MV-4-11 (cell line): ENCODE data around the gene SHD.
A peak's percentile ranks its signal among the peaks of the same experiment; 100 is the strongest.

ENCODE experiments used
- DNase-seq: peaks from one replicate; lab custom pipeline; 2025; lab: John Stamatoyannopoulos, UW

Gene SHD

DNA sequence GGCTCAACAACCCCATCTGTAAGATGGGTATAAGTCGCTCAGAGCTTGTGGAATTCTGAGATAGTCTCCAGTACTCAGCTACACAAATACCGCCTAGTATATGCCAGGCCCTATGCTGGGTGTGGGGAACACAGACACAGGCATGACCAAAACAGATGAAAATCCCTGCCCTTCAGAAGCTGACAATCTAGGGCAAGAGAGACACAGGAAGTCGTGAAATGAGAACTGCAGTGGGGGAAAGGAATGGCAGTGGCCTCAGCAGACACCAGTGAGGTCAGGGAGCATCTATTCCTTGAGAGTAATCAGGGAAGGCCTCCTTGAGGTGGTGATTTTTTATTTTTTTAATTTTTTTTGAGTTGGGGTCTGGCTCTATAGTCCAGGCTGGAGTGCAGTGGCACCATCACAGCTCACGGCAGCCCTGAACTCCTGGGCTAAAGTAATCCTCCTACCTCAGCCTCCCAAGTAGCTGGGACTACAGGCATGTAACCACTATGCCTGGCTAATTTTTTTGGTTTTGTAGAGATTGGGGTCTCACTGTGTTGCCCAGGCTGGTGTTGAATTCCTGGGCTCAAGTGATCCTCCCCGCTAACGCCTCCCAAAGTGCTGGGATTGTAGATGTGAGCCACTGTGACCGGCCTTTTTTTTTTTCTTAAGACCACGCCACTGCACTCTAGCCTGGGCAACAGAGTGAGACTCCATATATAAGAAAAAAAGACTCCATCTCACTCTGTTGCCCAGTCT lies 19.9 kb downstream of the SHD start:
- no peak for DNase-seq

DNA sequence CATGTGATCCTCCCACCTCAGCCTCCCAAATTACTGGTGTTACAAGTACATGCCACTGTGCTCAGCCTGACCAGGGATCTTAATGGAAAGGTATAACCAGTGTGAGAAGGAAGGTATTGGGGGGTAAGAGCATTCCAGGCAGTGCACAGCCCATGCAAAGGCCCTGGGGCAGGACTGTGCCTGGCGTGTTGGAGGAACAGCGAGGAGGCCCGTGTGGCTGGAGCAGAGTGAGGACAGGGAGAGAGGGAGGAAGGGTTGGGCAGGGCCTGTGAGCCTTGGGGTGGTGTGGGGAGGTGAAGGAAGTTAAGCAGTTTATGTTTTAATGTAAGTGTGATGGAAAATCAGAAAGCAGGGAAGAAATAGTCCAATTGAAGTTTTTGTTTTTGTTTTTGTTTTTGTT lies 21.5 kb downstream of the SHD start:
- no peak for DNase-seq

- DNase-seq = no peak
These were observed 22.6 kb downstream of the SHD start for GRCh38 chr19:4301590-4302242.

DNA sequence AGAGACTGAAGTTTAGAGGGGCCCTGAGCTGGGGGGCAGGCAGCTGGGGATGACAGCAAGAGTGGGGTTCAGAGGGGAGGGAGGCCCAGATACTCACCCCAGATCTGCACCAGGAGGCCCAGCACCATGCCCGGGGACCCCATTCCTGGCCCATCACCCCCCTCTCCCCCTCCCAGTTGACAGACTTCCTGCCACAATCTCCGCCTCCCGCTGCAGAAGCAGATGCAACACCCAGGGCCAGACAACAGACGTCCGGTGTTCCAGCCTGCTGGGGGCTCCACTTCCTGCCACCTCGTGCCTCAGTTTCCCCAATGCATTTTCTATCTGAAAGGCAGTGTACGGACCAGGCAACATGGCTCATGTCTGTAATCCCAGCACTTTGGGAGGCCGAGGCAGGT lies 23.2 kb downstream of the SHD start, which contains the start of gene TMIGD2:
TSS of gene TMIGD2 (minus strand) at position 147 of the 398 bp plus-strand sequence. CDS start at position 143, 4 bp downstream.
- no peak for DNase-seq

DNA sequence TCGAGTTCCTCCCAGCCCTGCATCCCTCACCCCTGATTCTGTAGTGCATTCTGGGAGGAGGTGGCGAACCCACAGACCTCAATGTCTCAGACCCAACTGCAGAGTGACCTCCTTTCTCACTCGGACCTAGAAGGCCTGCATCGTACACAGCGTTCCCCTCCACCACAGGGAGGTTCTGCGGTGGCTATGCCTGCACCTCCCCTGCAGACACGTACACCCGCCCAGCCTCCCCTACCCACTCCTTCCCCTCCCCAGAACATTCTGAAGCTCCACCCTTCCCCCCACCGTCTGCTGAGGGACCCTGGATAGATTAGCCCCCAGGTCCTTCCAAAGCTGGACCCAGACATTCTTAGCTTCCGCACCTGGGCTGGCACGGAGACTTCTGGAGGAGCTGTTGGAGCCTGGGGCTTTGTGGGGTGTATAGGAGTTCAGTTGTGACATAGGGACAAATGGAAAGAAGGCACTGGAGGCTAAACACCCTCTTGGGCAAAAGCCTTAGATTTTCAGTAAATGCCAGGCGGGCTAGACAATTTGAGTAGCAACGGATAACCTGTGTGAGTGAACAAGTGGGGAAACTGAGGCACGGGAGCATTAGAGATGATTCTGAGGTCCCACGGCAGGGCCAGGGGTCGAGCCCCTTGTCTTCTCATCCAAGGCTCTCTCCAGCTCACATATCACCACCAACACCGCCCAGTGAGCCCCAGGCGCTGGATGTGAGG lies 24.9 kb downstream of the SHD start:
- DNase-seq = no peak

- no peak for DNase-seq
These were observed 25.6 kb downstream of the SHD start, which contains the start of gene FSD1 for GRCh38 chr19:4304538-4305256. FSD1 (plus strand) TSS chr19:4304598; CDS start chr19:4304747, 149 bp downstream.

DNA sequence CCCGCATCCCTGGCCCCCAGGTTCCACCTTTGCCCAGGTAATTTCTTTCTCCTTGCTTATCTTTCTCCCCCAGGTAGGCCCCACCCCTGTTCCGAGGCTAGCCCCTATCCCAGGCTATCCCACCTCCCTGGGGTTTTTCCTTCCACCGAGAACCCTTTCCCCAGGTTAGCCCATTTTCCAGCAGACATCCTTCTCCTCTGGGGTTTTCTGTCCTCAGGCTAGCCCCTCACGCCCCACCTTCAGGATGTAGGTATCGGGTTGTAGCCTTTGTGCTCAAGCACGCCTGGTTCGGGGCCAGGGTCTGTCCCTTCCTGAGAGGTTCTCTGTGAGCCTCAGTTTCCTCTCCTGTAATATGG lies 26.2 kb downstream of the SHD start:
- no peak for DNase-seq

DNA sequence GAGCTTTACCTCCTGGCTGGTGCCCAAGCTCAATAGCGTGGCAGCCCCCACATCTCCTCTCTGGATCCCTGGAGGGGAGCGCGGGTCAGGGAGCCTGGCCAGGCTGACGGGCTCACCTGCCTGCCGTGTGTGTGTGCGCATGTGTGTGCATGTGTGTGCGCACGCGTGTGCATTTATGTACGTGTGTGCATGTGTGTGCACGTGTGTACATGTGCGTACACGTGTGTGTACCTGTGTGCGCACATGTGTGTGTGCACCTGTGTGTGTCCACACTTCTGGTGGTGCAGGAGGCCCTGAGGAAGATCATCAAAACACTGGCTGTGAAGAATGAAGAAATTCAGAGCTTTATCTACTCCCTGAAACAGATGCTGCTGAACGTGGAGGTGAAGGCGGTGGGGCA lies 26.6 kb downstream of the SHD start:
- no peak for DNase-seq

GRCh38 chr19:4310247-4311121 lies 31.4 kb downstream of the SHD start:
- DNase-seq = no peak

GRCh38 chr19:4313847-4314490 lies 34.9 kb downstream of the SHD start:
- no peak for DNase-seq

GRCh38 chr19:4316956-4317355 lies 37.9 kb downstream of the SHD start:
- DNase-seq = no peak

DNA sequence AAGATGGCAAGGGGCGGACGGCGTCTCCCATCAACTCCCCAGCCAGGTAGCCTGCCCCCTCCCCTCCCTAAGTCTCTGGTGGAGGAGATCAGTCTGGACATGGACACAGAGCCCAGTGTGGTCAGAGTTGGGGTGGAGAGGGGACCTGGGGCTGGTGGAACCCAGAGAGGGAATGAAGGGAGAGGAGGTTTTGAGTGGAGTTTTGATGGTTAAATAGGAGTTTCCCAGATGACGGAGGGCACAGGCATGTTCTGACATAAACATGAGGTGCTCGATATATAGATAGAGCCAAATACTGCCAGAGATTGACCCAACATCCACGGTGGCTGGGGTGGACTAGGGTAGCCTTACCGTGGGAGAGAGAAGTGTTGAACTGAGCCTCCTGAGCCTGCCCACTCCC lies 39.4 kb downstream of the SHD start:
- no peak for DNase-seq

DNA sequence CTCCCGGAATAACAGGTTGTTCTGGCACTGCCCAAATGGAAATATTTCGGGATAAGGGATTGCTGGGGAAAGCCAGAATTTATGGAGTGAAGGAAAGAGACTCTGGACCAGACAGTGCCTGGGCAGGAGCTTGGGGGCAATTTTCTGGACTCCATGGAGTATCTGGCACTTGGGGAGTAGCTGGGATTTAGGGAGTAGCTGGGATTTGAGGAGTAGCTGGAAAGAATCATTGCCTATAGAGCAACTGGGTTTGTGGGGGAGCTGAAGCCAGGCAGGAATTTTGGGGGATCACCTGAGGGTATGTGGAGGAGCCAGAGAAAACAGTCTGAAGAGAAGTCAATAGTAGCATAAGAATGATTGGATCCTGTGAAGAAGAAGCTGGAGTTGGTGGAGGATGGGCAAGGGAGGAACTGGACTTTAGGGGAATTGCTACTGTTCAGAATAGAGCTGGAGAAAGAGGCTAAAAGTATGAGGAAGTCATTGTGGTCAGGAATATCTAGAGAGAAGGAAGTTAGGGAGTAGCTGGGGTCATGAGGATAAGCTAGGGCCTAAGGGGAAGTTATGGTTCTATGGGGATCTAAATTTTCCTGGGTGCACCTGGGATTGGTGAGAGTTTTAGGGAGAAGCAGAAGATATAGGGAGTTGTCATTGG lies 40.1 kb downstream of the SHD start:
- peak; percentile 78 for DNase-seq

DNA sequence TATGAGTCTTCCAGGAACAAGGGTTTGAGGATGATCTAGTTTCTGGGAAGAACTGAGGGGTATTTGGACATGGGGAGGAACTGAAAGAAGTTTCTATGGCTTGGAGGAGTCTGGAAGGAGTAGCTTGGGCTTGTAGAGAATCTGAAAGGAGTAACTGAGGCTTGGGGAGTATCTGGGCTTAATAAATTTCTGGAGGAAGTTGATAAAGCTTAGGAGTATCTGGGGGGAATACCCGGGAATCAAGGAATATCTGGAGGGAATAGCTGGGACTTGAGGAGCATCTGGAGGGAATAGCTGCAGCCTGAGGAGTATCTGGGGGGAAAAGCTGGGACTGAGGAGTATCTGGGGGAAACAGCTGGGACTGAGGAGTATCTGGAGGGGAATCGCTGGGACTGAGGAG lies 41.4 kb downstream of the SHD start:
- no peak for DNase-seq

DNA sequence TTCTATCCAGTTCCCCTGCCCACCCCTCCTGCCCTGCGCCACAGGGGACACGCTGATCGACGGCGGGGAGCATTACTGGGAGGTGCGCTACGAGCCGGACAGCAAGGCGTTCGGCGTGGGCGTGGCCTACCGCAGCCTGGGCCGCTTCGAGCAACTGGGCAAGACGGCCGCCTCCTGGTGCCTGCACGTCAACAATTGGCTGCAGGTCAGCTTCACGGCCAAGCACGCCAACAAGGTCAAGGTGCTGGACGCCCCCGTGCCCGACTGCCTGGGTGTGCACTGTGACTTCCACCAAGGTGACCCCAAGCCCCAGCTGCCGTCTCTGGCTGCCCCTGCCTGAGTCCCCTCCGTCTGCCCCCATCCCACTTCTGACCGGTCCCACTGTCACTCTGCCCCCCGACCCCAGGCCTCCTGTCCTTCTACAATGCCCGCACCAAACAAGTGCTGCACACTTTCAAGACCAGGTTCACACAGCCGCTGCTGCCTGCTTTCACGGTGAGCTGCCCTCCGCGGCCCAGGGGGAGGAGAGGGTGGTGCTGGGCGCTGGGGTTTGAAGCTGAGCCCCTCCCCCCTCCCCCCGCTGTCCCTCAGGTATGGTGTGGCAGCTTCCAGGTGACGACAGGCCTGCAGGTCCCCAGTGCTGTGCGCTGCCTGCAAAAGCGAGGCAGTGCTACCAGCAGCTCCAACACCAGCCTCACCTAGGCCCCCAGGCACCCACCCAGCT lies 44.0 kb downstream of the SHD start:
- DNase-seq = no peak

DNA sequence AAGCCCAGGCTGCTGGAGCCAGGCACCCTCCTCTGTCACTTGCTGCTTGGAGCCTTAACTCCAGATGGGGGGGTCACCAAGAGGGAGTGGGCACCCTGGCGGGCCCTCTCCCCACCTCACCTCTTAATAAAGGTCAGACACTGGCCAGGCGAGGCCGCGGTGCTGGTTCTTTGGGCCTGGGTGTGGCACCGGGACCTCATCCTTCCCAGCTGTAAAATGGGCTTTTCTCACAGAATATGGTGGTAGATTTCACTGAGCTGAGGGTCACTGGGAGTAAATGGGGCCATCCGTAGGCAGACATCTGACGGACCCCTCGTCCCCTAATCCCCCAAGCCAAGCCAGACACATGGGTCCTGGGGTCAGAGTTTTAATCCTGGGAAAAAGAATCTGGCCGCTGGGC lies 44.6 kb downstream of the SHD start:
- no peak for DNase-seq

- DNase-seq = no peak
These were observed 45.2 kb downstream of the SHD start for GRCh38 chr19:4324228-4324627.

DNA sequence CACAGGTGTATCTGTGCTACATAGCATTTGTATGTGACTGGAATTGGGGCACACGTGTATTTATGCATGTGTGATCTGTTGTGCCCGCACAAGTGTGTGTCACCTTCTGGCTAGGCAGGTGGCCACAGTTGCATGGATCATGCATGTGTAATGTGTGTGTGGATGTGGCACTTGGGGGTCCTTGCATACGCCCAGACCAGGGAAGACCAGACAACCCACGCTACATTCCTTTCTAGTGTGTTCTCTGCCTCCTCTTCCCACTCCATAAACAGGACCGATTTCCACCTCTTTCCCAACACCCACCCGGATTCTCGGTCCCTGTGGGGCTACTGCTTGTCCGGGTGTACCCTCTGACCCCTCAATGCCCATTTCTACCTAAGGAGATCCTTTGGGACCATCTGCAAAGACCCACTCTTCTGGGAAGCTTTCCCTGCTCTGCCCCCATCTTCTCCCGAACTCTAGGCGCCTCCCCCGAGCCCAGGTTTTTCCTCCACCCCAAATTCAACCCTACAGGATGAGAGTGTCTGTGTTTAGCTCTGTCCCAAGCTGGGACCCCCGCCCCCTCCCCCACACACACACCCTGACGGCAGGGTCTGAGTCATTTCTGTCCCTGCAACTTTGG lies 47.3 kb downstream of the SHD start:
- DNase-seq = no peak

GRCh38 chr19:4326837-4327251 lies 47.8 kb downstream of the SHD start:
- no peak for DNase-seq
